IMR-90 (cell line): ENCODE results near the gene PRDM15. TPM values are rescaled to one million over a fixed set of nuclear protein-coding genes. Genes with fewer than 3 reads are reported as not detected.

ENCODE experiments used
- ATAC-seq: fragments of 200-7000 bp; cut with Tn5 transposase; 2 replicates; pipeline ENCODE4 v1.9.1; 2020; ENCODE audit warnings: low read depth, mild to moderate bottlenecking, moderate library complexity
- BruUV-seq: library from RNA; stranded (reverse); fragments of 400-500 nt; replicated peaks from 2 replicates; lab custom pipeline; 2021; lab: Mats Ljungman, UMichigan
- CTCF ChIA-PET: fragments of 300-600 bp; formaldehyde crosslinking; extraction: SDS; loops from one replicate; lab custom pipeline; 2021; ENCODE audit warnings: antibody characterized with exemption; lab: Yijun Ruan, JAX
- POLR2A ChIA-PET: fragments of 300-600 bp; sonication (Branson Sonifier 250); formaldehyde crosslinking; loops from one replicate; lab custom pipeline; 2022; ENCODE audit warnings: antibody characterized with exemption; ENCODE audit not compliant: unreplicated experiment; lab: Charles Lee
- DNase-seq: peaks from one replicate; pipeline ENCODE4 v3.0.0; 2013
- H2AFZ ChIP-seq: replicated peaks from 2 replicates; pipeline ENCODE3; 2013; ENCODE audit warnings: low read length, mild to moderate bottlenecking; ENCODE audit not compliant: poor library complexity
- H2AK5ac ChIP-seq: 2 replicates; pipeline ENCODE4 v1.6.1; 2013; ENCODE audit warnings: low read depth, low read length, inconsistent platforms
- H2AK9ac ChIP-seq: replicated peaks from 2 replicates; pipeline ENCODE3; 2013; ENCODE audit warnings: mild to moderate bottlenecking, low read depth, low read length, moderate library complexity; ENCODE audit not compliant: poor library complexity
- H2BK120ac ChIP-seq: 2 replicates; pipeline ENCODE4 v1.6.1; 2013; ENCODE audit warnings: low read depth, low read length, inconsistent platforms
- H2BK15ac ChIP-seq: 3 replicates; pipeline ENCODE4 v1.6.1; 2013; ENCODE audit warnings: low read depth, low read length, inconsistent platforms
- H2BK20ac ChIP-seq: 2 replicates; pipeline ENCODE4 v1.6.1; 2013; ENCODE audit warnings: low read depth, mild to moderate bottlenecking, inconsistent platforms, low read length, moderate library complexity
- H2BK5ac ChIP-seq: 2 replicates; pipeline ENCODE4 v1.6.1; 2013; ENCODE audit warnings: mild to moderate bottlenecking, low read depth, low read length, inconsistent platforms; ENCODE audit not compliant: poor library complexity, severe bottlenecking
- H3K14ac ChIP-seq: replicated peaks from 2 replicates; pipeline ENCODE4 v1.6.1; 2013; ENCODE audit warnings: low read depth, low read length, inconsistent platforms
- H3K18ac ChIP-seq: 2 replicates; pipeline ENCODE4 v1.6.1; 2013; ENCODE audit warnings: low read depth, low read length, control low read depth
- H3K23ac ChIP-seq: 2 replicates; pipeline ENCODE4 v1.6.1; 2013; ENCODE audit warnings: low read depth, low read length, inconsistent platforms
- H3K27ac ChIP-seq: 2 replicates; pipeline ENCODE4 v1.5.1; 2013; ENCODE audit warnings: mild to moderate bottlenecking, control low read depth, low read length; ENCODE audit not compliant: insufficient read depth
- H3K27me3 ChIP-seq: 2 replicates; pipeline ENCODE4 v1.6.1; 2013; ENCODE audit warnings: low read length; ENCODE audit not compliant: control insufficient read depth, insufficient read depth
- H3K36me3 ChIP-seq: 2 replicates; pipeline ENCODE4 v1.6.1; 2013; ENCODE audit warnings: low read length, mixed read lengths; ENCODE audit not compliant: control insufficient read depth, insufficient read depth
- H3K4ac ChIP-seq: 2 replicates; pipeline ENCODE4 v1.6.1; 2013; ENCODE audit warnings: low read depth, low read length, inconsistent platforms
- H3K4me1 ChIP-seq: 2 replicates; pipeline ENCODE4 v1.6.1; 2013; ENCODE audit warnings: low read length, mixed read lengths; ENCODE audit not compliant: control insufficient read depth, insufficient read depth
- H3K4me2 ChIP-seq: 2 replicates; pipeline ENCODE4 v1.6.1; 2013; ENCODE audit warnings: low read depth, mild to moderate bottlenecking, control low read depth, low read length, moderate library complexity
- H3K4me3 ChIP-seq: 2 replicates; pipeline ENCODE4 v1.5.1; 2013; ENCODE audit warnings: low read depth, mild to moderate bottlenecking, control low read depth, low read length, moderate library complexity; ENCODE audit not compliant: insufficient read depth
- H3K56ac ChIP-seq: 2 replicates; pipeline ENCODE4 v1.6.1; 2013; ENCODE audit warnings: low read length, inconsistent platforms; ENCODE audit not compliant: insufficient read depth; ENCODE audit errors: extremely low read depth
- H3K79me1 ChIP-seq, 2 experiments: 2 replicates each; pipeline ENCODE4 v1.6.1; 2013; ENCODE audit warnings: low read length in 2 of 2, inconsistent platforms in 1 of 2, low read depth in 1 of 2
- H3K9ac ChIP-seq: 2 replicates; pipeline ENCODE4 v1.6.1; 2013; ENCODE audit warnings: low read depth, low read length, control low read depth
- H3K9me1 ChIP-seq: 2 replicates; pipeline ENCODE4 v1.6.1; 2013; ENCODE audit warnings: low read length, inconsistent platforms; ENCODE audit not compliant: insufficient read depth
- H3K9me3 ChIP-seq: 2 replicates; pipeline ENCODE4 v1.6.1; 2013; ENCODE audit warnings: low read length; ENCODE audit not compliant: control insufficient read depth, insufficient read depth
- H4K20me1 ChIP-seq: 2 replicates; pipeline ENCODE4 v1.6.1; 2013; ENCODE audit warnings: low read length, inconsistent platforms; ENCODE audit not compliant: insufficient read depth
- H4K5ac ChIP-seq: 2 replicates; pipeline ENCODE4 v1.6.1; 2013; ENCODE audit warnings: mild to moderate bottlenecking, low read depth, low read length, control low read depth
- H4K8ac ChIP-seq, 2 experiments: 2 replicates each; pipeline ENCODE4 v1.6.1; 2013; ENCODE audit warnings: low read depth in 2 of 2, low read length in 2 of 2, control low read depth in 1 of 2, inconsistent platforms in 1 of 2
- H4K91ac ChIP-seq: 2 replicates; pipeline ENCODE4 v1.6.1; 2013; ENCODE audit warnings: low read depth, low read length, inconsistent platforms; ENCODE audit not compliant: insufficient read depth
- BHLHE40 ChIP-seq: fragments of 150-350 bp; IDR thresholded peaks from 2 replicates; pipeline ENCODE4 v1.6.1; 2016; ENCODE audit warnings: mild to moderate bottlenecking, low read depth, low read length
- CEBPB ChIP-seq: IDR thresholded peaks from 2 replicates; pipeline ENCODE4 v1.6.1; 2012; ENCODE audit warnings: low read depth, low read length, improper control_type of control experiment
- CHD1 ChIP-seq: IDR thresholded peaks from 2 replicates; pipeline ENCODE4 v1.6.1; 2012; ENCODE audit warnings: low read depth, low read length, improper control_type of control experiment
- MAFK ChIP-seq: IDR thresholded peaks from 2 replicates; pipeline ENCODE4 v1.6.1; 2012; ENCODE audit warnings: low read depth, low read length, improper control_type of control experiment
- MAZ ChIP-seq: IDR thresholded peaks from 2 replicates; pipeline ENCODE4 v1.6.1; 2012; ENCODE audit warnings: low read depth, mild to moderate bottlenecking, low read length, improper control_type of control experiment, moderate library complexity, borderline replicate concordance
- MXI1 ChIP-seq: IDR thresholded peaks from 2 replicates; pipeline ENCODE4 v1.6.1; 2012; ENCODE audit warnings: low read depth, mild to moderate bottlenecking, low read length, moderate library complexity, borderline replicate concordance
- NFE2L2 ChIP-seq: fragments of 150-350 bp; IDR thresholded peaks from 2 replicates; pipeline ENCODE4 v1.6.1; 2016; ENCODE audit warnings: low read depth, mild to moderate bottlenecking, low read length
- POLR2A ChIP-seq: IDR thresholded peaks from 2 replicates; pipeline ENCODE4 v1.6.1; 2012; ENCODE audit warnings: mild to moderate bottlenecking, low read depth, low read length
- RAD21 ChIP-seq: IDR thresholded peaks from 2 replicates; pipeline ENCODE4 v1.6.1; 2012; ENCODE audit warnings: low read length, improper control_type of control experiment
- RCOR1 ChIP-seq: IDR thresholded peaks from 2 replicates; pipeline ENCODE4 v1.6.1; 2012; ENCODE audit warnings: mild to moderate bottlenecking, low read length, improper control_type of control experiment; ENCODE audit not compliant: insufficient replicate concordance
- RFX5 ChIP-seq: IDR thresholded peaks from 2 replicates; pipeline ENCODE4 v1.8.0; 2012; ENCODE audit warnings: low read depth, mild to moderate bottlenecking, low read length, moderate library complexity
- SMC3 ChIP-seq: fragments of 150-350 bp; IDR thresholded peaks from 2 replicates; pipeline ENCODE4 v1.6.1; 2016; ENCODE audit warnings: low read depth, mild to moderate bottlenecking, antibody characterized with exemption, low read length, moderate library complexity
- WGBS, 2 experiments: methylation state at CpG; one replicate each; pipeline versions ENCODE4 v1.1.5 to v1.1.7; 2013; ENCODE audit warnings: missing lambda C conversion rate in 2 of 2; ENCODE audit not compliant: insufficient read length in 1 of 2; ENCODE audit errors: extremely low coverage in 2 of 2; 5-methylcytosine and 5-hydroxymethylcytosine counted together
- dilution Hi-C: fragments of 300-500 bp; cut with HindIII; formaldehyde crosslinking; loops from one replicate; pipeline ENCODE4 v1.14.3; 2018; ENCODE audit warnings: low sequenced_read_pairs; ENCODE audit not compliant: unreplicated experiment
- in situ Hi-C: fragments of 300-500 bp; cut with MboI; formaldehyde crosslinking; loops from 3 replicates; pipeline ENCODE4 v1.14.3; 2019; ENCODE audit warnings: low sequenced_read_pairs, inconsistent platforms, mixed read lengths
- intact Hi-C: fragments of 100-400 bp; cut with micrococcal nuclease; formaldehyde crosslinking; loops from 2 replicates; pipeline ENCODE4 v1.10.0; 2022
- polyA plus RNA-seq, 3 experiments: library from polyadenylated mRNA; depleted of rRNA; stranded (reverse); fragments of >200 nt; gene quantifications; 2 replicates each; pipeline ENCODE4 v1.2.3, GENCODE V29; 2012; ENCODE audit warnings: low replicate concordance in 1 of 3
- total RNA-seq: library from RNA; depleted of rRNA; stranded (reverse); fragments of >200 nt; gene quantifications from 2 replicates; pipeline ENCODE4 v1.2.3, GENCODE V29; 2012
- TF ChIP-seq, protein P1 (sequence below): fragments of 150-350 bp; IDR thresholded peaks from 2 replicates; pipeline ENCODE4 v1.6.1; 2017; ENCODE audit warnings: mild to moderate bottlenecking, antibody characterized with exemption, low read length, low read depth

Gene PRDM15
- total and polyA plus RNA-seq, 2 of the 4 experiments (the other 2 are of a cell fraction): 7.3 to 8.8 TPM

DNA sequence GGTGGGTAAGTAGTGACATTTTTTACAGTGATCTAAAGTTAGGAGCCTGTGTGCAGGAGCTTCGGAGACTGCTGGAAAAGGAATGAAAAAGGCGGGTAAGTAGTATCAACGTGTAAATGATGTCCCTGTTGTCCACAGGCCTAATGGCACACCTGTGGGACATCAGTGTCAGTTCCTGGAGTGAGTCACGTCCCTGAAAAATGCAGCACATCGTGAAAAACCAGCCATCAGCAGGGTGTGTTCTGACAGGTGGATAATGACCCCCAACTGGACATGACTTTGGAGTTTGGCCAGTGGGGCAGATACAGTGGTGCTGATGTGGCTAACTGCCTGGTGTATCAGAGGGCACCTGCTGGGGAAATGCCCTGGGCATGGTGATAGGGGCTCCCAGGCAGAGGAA lies 12.0 kb upstream of the PRDM15 start:
- Histone ChIP-seq H2AFZ (peak overlapping the region; percentile 11), H3K4me1 (peaks cover 10% of the 10 kb centered on the region), H2BK20ac (no peak overlapping the region), H3K27ac (no peak overlapping the region), H3K4me2 (no peak overlapping the region), H2BK120ac (no peak overlapping the region), H3K79me1 (peaks cover 4 to 5% of the 10 kb centered on the region in 2 experiments; a peak in 2 of 4 replicates), H3K14ac (no peak overlapping the region), H2BK15ac (no peak overlapping the region), H2AK5ac (no peak overlapping the region), H4K8ac (no peak overlapping the region), H4K91ac (no peak overlapping the region), H3K56ac (no peak overlapping the region), H3K23ac (no peak overlapping the region), H3K9me3 (no peaks in the 10 kb centered on the region), H2AK9ac (peak overlapping the region; percentile 23), H2BK5ac (no peak overlapping the region), H3K27me3 (no peaks in the 10 kb centered on the region), H4K5ac (no peak overlapping the region), H3K36me3 (peaks cover 17% of the 10 kb centered on the region), H3K18ac (no peak overlapping the region), H3K9me1 (peaks cover 16% of the 10 kb centered on the region), H4K20me1 (peaks cover 11% of the 10 kb centered on the region), H3K9ac (no peak overlapping the region), H3K4me3 (no peak overlapping the region), H3K4ac (no peak overlapping the region)
- no TSS peak for BruUV-seq
- TF ChIP-seq NFE2L2: no peak
- TF ChIP-seq, protein P1, sequence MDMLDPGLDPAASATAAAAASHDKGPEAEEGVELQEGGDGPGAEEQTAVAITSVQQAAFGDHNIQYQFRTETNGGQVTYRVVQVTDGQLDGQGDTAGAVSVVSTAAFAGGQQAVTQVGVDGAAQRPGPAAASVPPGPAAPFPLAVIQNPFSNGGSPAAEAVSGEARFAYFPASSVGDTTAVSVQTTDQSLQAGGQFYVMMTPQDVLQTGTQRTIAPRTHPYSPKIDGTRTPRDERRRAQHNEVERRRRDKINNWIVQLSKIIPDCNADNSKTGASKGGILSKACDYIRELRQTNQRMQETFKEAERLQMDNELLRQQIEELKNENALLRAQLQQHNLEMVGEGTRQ: no peak
- TF ChIP-seq MAZ: no peak
- no peak for TF ChIP-seq CHD1
- TF ChIP-seq SMC3: no peak
- no peak for TF ChIP-seq CEBPB
- TF ChIP-seq RCOR1: no peak
- TF ChIP-seq RAD21: no peak
- no peak for TF ChIP-seq MXI1
- TF ChIP-seq POLR2A: no peak
- no peak for TF ChIP-seq RFX5
- no peak for TF ChIP-seq BHLHE40
- TF ChIP-seq MAFK: no peak
- dilution Hi-C loops (no loop called here), intact Hi-C loops (no loop called here), in situ Hi-C loops (no loop called here)
- DNase-seq (no peak), ATAC-seq (no peak)
- POLR2A ChIA-PET: no interaction called here
- CTCF ChIA-PET: no interaction called here
- WGBS, 2 experiments: 87% methylated on average over 5 of the region's 5 CpGs; no CpG with 5 or more reads in 1 of the 2 experiments
